ENCODE results near the gene SLIT2. TPM values are rescaled to one million over a fixed set of nuclear protein-coding genes. Genes with fewer than 3 reads are reported as not detected.

SLIT2 gene
- polyA plus RNA-seq, 1 donor from 2014 or later: 26.4 TPM

DNA sequence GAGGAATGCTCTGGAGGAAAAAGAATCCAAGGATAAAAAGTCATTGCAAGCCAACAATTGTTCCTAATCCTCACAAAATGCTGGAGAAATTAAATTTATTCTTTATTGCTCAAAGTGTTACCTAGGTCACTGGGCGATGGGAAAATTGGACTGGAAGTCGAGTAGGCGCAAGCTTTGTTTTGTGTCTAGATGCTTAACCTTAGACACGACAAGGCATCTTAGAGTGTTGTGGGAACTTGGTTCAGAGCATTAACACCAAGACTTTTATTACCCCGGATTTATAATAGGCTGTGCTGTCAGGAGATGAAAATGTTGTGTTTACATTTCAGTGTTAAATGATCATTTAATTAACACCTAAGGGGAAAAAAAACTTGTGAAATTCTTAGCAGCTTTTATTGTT, 25.1 kb downstream of the SLIT2 start:
- Histone ChIP-seq H3K27ac (ENCODE audit: low read length) (no peak overlapping the region), H3K27me3 (ENCODE audit: insufficient read depth, low read depth, low read length) (no peaks in the 10 kb centered on the region), H3K4me2 (ENCODE audit: low read length) (no peak overlapping the region), H3K36me3 (ENCODE audit: insufficient read depth, low read length) (no peaks in the 10 kb centered on the region), H4K20me1 (ENCODE audit: insufficient read depth) (no peaks in the 10 kb centered on the region), H3K9ac (ENCODE audit: low read length) (no peak overlapping the region), H3K79me2 (replicated peaks; ENCODE audit: insufficient read depth, low read length) (peaks cover 21% of the 10 kb centered on the region), H3F3A (ENCODE audit: insufficient read depth, low read length, poor library complexity, severe bottlenecking) (no peaks in the 10 kb centered on the region), H3K9me2 (ENCODE audit: insufficient read depth, low read length) (no peaks in the 10 kb centered on the region), H3K9me3 (ENCODE audit: low read length) (no peaks in the 10 kb centered on the region), H2AFZ (ENCODE audit: low read depth, low read length) (no peak overlapping the region), H3K4me3 (ENCODE audit: low read length) (no peak overlapping the region)
- TF ChIP-seq RAD21 (conservative IDR thresholded peaks at IDR 0.05): no peak
- no peak for TF ChIP-seq MXI1 (conservative IDR thresholded peaks at IDR 0.05; ENCODE audit: poor library complexity, severe bottlenecking)
- TF ChIP-seq EZH2 (IDR thresholded peaks at IDR 0.05; ENCODE audit: borderline replicate concordance, insufficient read depth, low read length, poor library complexity, severe bottlenecking): no peak
- TF ChIP-seq CTCF (IDR thresholded peaks at IDR 0.05; ENCODE audit: poor library complexity, severe bottlenecking): no peak
- no peak for TF ChIP-seq POLR2AphosphoS5 (IDR thresholded peaks at IDR 0.05)
- no peak for TF ChIP-seq REST (IDR thresholded peaks at IDR 0.05; ENCODE audit: borderline replicate concordance)
- no peak for TF ChIP-seq TAF1 (IDR thresholded peaks at IDR 0.05; ENCODE audit: low read depth)
- no peak for TF ChIP-seq EP300 (conservative IDR thresholded peaks at IDR 0.05; ENCODE audit: poor library complexity, severe bottlenecking)

- H3K9ac ChIP-seq (ENCODE audit: low read length): no peak overlapping the region
- no peaks in the 10 kb centered on the region for H3K36me3 ChIP-seq (ENCODE audit: insufficient read depth, low read length)
- no peaks in the 10 kb centered on the region for H3K27me3 ChIP-seq (ENCODE audit: insufficient read depth, low read depth, low read length)
- H4K20me1 ChIP-seq (ENCODE audit: insufficient read depth): no peaks in the 10 kb centered on the region
- H3K4me2 ChIP-seq (ENCODE audit: low read length): no peak overlapping the region
- no peak overlapping the region for H3K27ac ChIP-seq (ENCODE audit: low read length)
- H3K9me2 ChIP-seq (ENCODE audit: insufficient read depth, low read length): no peaks in the 10 kb centered on the region
- no peak for TF ChIP-seq CTCF (IDR thresholded peaks at IDR 0.05; ENCODE audit: poor library complexity, severe bottlenecking)
- TF ChIP-seq EP300 (conservative IDR thresholded peaks at IDR 0.05; ENCODE audit: poor library complexity, severe bottlenecking): no peak
- no peak for TF ChIP-seq POLR2AphosphoS5 (IDR thresholded peaks at IDR 0.05)
- no peaks in the 10 kb centered on the region for H3K9me3 ChIP-seq (ENCODE audit: low read length)
- H3K4me3 ChIP-seq (ENCODE audit: low read length): no peak overlapping the region
- no peaks in the 10 kb centered on the region for H3F3A ChIP-seq (ENCODE audit: insufficient read depth, low read length, poor library complexity, severe bottlenecking)
- H2AFZ ChIP-seq (ENCODE audit: low read depth, low read length): no peak overlapping the region
- H3K79me2 ChIP-seq (replicated peaks; ENCODE audit: insufficient read depth, low read length): peaks cover 10% of the 10 kb centered on the region
Observed at GRCh38 chr4:20278195-20278594, 26.5 kb downstream of the SLIT2 start.
